Hindlimb muscle (tissue), 1 donor: ENCODE data around the gene RNF168. TPM values are rescaled to one million over a fixed set of nuclear protein-coding genes. Genes with fewer than 3 reads are reported as not detected.
"Not testable (repeated sequence)": the region's sequence is repeated elsewhere in the genome, so short reads cannot be mapped to it uniquely, and the experiment has no call there.

Experiments used
- DNase-seq: peaks from one replicate; pipeline ENCODE4 v3.0.0-alpha.2; 2013
- polyA plus RNA-seq: library from polyadenylated mRNA; unstranded; fragments of 120-200 nt; gene quantifications from one replicate; pipeline ENCODE4 v1.2.1, GENCODE V29; 2013; ENCODE audit not compliant: insufficient read length

RNF168 gene, protein sequence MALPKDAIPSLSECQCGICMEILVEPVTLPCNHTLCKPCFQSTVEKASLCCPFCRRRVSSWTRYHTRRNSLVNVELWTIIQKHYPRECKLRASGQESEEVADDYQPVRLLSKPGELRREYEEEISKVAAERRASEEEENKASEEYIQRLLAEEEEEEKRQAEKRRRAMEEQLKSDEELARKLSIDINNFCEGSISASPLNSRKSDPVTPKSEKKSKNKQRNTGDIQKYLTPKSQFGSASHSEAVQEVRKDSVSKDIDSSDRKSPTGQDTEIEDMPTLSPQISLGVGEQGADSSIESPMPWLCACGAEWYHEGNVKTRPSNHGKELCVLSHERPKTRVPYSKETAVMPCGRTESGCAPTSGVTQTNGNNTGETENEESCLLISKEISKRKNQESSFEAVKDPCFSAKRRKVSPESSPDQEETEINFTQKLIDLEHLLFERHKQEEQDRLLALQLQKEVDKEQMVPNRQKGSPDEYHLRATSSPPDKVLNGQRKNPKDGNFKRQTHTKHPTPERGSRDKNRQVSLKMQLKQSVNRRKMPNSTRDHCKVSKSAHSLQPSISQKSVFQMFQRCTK
- 9.6 TPM for polyA plus RNA-seq

DNA sequence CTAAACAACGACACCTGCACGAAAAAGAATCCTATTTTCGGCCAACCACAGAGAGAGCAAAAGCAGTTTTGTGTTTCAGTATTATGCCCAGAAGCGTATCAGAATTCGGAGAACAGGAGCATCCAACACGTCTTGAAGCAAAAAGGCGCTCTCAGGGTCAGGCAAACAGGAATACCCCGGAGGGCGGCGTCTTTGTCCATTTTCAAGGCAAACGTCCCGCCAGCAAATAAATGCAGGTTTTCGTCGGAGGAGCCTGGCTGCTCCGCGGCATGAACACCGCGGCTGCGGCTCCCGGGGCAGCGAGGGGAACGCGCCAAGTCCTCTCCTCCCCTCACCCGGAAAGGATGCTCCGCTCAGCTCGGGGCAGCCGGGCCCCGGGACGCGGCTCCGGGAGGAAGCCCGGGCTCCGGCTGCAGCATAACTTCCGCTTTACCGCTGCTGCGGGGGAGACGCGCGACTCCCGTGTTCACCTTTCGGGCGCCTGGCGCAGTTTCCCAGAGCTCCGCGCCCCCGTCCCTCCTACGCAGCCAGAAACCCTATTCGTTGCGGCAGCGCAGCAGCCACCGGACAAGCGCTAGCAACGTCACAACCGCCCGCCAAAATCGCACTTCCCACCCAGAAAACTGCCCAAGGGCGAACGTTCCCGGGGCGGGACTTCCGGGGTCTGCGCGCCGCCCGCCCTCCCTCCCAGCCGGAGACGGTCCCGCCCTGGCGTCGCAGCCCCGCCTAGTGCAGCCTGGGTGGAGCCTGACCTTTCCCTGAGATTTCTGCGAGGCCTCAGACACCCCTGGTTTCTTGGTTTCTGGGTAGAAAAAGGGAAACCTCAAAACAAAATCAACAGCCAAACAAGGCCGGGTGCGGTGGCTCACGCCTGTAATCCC, at the start of gene RNF168:
TSS of gene RNF168 (minus strand) at position 573 of the 881 bp plus-strand sequence. CDS start 595 bp downstream, outside the sequence.
- DNase-seq: peak; percentile 95

DNA sequence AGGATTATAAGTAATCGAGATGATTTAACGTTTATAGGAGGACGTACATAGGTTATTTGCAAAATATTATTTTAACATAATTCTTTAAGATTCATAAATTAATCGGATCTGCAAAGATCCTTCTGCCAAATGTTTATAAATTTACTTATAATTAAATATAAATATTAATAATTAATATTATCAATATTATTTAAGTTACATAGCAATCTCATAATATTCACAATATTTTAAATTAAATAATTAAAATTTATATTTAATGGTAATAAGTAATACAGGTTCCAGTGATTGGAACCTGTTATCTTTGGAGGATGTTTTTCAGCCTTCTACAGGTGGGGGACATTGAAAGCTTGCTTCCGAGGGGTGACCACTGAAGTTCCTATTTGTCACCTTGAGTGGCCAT, 48.7 kb upstream of the RNF168 start:
- no peak for DNase-seq

DNA sequence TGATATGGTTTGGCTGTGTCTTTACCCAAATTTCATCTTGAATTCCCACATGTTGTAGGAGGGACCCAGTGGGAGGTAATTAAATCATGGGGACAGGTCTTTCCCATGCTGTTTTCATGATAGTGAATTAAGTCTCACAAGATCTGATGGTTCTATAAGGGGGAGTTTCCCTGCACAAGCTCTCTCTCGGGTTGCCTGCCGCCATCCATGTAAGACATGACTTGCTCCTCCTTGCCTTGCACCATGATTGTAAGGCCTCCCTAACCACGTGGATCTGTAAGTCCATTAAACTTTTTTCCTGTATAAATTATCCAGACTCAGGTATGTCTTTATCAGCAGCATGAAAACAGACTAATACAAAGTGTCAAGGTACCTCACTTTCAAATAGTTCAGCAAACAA, 46.6 kb upstream of the RNF168 start:
- DNase-seq: not testable (repeated sequence)

DNA sequence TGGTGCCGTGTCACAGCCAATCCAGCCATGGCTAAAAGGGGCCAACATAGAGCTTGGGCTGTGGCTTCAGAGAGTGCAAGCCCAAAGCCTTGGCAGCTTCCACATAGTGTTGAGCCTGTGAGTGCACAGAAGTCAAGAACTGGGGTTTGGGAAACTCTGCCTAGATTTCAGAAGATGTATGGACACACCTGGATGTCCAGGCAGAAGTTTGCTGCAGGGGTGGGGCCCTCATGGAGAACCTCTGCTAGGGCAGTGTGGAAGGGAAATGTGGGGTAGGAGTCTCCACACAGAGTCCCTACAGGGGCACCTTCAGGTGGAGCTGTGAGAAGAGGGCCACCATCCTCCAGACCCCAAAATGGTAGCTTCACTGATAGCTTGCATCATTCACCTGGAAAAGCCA, 45.7 kb upstream of the RNF168 start:
- not testable (repeated sequence) for DNase-seq

DNA sequence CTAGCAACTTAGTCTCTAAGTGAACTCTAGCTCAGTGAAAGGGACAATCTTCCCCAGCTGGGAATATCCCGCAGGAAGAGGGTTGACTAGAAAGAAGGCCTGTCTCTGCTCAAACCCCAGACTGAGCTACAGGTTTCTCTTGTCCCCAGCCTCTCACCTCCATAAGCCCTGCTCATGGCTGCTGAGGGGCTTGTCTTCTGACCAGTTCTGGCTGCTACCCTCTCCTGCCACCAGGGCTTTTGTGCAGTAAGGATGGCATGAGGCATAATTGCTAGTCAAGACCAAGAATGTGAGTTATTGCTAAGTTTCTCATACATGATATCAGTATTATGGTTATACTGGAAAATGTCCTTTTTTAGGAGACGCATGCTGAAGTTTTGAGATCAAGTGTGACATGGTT, 43.5 kb upstream of the RNF168 start:
- no peak for DNase-seq

DNA sequence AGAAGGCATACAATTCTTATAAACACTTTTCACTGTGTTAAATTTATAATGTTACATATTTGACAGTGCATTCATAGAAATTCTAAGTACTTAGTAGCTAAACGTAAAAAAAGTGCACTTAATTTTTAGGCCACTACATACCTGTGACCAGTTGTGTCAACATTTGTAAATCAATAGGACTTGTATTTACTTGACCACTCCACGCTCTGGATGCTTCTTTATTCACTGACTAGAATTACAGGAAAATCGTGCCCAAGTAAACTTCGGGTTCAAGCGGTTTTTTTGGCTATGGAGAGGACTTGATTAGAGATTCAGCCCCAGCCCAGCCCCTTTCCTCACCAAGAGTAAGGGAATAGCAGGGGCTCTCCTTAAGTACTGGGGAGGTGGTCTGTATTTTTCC, 43.0 kb upstream of the RNF168 start:
- DNase-seq: no peak

DNA sequence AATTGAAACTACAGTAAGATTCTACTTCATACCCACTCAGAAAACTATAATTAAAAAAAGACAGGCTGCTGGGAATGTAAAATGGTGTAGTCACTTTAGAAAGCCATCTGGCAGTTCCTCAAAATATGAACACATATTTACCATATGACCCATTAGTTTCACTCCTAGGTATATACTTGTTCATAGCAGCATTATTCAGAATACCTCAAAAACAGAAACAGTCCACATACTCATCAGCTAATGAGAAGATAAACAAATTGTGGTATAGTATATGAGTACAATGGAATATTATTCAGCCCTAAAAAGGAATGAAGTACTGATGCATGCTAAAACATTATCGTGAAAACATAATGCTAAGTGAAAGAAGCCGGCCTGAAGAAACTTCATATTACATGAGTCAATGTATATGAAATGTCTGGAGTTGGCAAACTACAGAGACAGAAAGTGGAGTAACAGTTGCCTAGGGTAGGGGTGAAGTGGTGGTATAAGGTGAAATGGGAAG, 41.0 kb upstream of the RNF168 start:
- no peak for DNase-seq

DNA sequence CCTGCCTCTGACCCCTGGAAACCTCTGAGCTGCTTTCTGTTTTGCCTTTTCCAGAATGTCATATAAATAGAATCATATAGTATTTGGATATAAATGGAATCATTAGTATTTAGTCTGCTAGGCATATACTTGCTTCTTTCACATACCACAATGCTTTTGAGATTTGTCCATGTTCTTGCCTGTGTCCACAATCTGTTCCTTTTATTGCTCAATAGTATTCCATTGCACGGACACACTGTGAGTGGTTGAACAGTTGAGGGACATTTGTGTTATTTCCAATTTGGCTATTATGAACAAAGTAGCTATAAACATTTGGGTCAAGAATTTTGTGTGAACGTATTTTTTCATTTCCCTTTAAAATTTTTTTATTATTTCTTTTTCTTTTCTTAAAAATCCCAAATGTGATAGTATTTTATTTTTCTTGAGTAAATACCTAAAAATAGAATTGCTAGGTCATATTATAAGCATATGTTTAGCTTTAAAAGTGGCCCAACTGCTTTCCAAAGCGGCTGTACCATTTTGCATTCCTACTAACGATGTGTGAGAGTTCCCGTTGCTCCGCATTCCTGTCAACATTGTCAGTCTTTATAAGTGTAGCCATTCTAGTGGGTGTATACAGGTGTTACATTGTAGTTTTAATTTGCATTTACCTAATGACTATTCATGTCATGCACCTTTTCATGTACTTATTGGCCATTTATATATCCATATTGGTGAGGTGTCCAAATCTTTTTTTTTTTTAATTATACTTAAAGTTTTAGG, 38.3 kb upstream of the RNF168 start:
- DNase-seq: no peak

DNA sequence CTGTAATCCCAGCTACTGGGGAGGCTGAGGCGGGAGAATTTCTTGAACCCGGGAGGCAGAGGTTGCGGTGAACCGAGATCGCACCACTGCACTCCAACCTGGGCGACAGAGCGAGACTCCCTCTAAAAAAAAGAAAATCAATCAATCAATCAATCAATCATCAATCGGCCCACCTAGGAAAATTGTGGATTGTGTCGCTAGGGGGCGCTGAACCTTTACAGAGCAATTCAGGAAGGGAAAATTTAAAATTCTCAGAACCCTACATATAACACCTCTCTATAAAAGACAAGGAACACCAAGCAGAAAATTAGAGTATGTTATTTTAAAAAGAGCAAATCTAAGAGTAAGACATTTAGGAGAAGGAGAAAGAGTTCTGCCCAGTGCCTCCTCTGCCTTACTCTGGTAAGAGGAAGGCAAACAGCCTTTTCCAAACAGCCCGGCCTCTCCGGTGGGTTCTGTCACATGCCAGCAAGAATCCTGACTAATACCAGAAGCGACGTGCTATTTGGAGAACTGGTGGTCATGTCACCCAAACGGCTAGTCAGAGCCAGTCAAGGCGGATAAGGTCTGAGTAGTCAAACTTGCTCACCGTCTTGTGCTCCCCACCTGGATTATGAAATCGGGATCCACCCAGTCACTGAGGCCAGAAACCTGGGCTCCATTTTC, 33.9 kb upstream of the RNF168 start:
- DNase-seq: peak; percentile 26

DNA sequence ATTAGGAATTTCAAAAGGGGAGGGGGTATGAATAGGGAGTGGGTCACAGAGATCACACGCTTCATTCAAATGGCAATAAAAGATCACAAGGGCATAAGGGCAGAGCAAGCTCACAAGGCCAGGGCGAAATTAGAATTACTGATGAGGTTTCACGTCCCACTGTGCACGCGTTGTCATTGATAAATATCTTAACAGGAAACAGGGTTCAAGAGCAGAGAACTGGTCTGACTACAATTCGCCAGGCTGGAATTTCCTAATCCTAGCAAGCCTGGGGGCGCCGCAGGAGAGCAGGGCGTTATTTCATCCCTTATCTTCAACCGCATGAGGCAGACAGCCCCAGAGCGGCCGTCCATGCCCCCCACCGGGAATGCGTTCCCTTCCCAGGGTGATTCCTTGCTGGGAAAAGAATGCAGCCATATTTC, 29.7 kb upstream of the RNF168 start:
- no peak for DNase-seq

DNA sequence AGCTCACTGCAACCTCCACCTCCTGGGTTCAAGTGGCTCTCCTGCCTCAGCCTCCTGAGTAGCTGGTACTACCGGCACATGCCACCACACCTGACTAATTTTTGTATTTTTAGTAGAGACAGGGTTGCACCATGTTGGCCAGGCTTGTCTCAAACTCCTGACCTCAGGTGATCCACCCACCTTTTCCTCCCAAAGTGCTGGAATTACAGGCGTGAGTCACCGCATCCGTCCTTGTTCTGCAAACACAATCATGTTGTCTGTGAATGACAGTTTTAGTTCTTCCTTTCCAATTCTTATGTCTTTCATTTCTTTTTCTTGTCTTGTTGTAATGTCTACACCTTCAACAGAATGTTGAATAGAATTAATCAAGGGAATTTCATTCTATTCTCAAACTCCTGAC, 27.9 kb upstream of the RNF168 start:
- DNase-seq: no peak

DNA sequence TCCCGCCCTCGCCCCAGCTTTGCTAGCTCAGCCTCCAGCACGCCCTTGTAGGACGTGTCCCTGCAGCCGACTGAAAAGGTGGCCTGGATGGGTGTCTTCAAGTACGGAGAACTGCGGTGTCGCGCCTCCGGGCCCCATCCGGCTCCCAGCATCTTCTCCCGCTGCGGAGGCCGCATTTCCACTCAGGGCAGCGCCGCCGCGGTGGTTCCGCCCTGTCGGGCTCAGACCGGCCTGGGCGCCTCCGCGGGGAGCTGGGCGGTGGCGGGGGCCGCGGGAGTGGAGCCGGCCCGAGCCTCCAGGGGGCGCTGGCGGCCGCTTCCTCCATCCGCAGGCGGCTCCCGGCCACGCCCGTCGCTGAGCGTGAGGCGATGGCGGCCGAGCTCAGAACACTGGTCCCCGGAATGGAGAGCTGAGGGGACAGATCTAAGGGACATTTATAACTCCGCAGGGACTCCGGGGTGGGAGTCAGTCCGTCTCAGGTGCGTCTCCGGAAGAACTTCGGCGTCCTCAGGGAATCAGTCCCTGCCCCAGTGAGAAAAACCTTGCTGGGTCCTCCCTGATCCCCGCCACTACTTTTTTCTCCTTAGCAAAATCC, 25.2 kb upstream of the RNF168 start:
- peak; percentile 68 for DNase-seq

DNA sequence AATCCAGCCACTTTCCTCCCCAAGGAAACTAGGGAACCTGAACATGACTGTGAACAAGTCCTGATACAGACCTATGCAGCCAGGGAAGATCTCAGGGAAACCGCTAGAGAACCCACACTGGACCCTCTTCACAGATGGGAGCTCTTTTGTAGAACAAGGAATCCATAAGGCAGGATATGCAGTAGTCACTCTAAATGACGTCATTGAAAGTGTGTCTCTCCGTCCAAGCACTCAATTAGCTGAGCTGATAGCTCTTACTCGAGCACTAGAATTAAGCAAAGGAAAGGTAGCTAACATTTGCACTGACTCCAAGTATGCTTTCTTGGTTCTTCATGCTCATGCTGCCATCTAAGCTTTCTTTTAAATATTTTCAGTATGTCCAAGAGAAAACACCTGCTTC, 21.6 kb upstream of the RNF168 start:
- DNase-seq: no peak

DNA sequence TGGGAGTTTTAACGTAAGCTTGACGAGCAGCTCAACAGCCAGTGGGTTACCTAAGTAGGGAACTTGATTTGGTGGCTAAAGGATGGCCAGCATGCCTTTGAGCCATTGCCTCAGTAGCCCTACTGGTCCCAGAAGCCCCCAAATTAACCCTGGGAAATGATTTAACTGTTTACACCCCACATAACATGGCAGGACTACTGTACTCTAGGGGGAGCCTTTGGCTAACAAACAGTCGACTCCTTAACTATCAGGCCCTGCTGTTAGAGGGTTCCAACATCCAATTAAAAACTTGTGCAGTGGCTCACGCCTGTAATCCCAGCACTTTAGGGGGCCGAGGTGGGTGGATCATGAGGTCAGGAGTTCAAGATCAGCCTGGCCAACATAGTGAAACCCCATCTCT, 21.0 kb upstream of the RNF168 start:
- no peak for DNase-seq

DNA sequence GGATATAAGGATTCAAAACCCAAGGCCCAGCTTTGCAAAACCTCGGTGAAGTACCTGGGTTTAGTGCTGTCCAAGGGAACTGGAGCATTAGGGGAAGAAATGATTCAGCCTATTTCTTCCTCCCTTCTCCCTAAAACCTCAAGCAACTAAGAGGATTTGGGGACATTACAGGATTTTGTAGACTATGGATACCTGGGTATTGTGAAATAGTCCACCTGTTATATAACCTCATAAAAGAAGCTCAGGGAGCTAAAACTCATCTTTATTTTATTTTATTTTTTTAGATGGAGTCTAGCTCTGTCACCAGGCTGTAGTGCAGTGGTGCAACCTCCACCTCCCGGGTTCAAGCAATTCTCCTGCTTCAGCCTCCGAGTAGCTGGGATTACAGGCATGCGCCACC, 20.3 kb upstream of the RNF168 start:
- no peak for DNase-seq

DNA sequence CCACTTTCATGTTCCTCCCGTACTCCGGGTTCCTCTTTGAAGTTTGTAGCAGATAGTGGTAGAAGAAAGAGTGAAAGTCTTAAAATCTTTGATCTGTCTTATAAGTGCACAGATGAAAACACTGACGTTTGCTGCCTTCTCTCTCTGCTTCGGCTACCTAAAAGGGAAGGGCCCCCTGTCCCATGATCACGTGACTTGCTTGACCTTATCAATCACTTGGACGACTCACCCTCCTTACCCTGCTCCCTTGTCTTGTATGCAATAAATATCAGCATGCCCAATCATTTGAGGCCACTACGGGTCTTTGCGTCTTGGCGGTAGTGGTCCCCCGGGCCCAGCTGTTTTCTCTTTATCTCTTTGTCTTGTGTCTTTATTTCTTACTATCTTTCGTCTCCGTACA, 17.7 kb upstream of the RNF168 start:
- DNase-seq: not testable (repeated sequence)

DNA sequence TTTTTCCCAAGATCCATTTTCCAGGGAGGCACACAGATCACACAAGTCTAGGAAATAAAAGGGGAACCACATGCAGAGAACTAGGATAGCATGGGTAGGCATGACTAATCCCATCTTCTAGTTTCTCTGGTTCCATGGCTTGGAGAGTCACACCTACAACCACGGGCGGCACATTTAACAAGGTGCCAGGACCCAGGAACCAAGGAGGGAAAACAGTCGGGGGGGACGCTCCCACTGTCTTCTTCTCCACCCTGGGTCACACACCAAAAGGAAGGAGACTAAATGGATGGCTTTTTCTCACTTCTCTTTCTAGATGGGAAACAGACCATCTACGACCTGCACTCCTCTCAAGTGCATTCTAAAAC, 16.1 kb upstream of the RNF168 start:
- no peak for DNase-seq

DNA sequence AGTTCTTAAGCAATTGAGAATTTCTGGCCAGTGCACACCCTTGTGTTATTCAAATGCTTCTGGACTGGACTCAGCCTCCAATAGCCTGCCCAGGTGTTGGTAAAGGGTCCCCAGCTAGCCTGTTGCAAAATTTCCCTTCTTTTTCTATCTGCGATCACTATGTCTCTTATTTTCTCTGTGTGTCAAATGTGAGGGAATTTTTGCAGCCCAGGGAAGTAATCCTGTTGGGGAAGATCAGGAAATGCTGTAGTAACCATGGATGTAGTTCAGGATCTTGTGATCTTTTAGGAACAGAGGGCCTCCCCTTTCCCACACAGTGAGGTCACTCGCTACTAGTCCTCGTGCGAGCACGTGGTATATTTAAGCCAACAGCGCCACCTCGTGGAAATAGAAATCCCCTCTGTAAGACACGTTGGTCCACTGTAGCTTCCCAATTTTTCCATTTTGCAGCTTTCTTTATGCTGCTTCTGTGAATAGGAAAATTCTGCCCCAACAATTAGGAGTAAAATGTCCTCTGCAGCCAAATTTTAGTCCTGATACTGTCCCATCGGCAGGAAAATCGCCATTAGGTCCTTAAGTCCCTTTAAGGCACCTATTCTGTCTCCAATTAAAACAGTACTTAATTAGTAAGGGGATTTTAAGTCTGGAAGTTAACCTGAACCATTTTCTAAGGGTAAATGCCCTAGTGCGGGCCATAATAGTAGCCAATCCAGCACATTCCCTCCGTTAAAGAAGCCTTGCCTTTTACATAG, 15.6 kb upstream of the RNF168 start:
- no peak for DNase-seq

DNA sequence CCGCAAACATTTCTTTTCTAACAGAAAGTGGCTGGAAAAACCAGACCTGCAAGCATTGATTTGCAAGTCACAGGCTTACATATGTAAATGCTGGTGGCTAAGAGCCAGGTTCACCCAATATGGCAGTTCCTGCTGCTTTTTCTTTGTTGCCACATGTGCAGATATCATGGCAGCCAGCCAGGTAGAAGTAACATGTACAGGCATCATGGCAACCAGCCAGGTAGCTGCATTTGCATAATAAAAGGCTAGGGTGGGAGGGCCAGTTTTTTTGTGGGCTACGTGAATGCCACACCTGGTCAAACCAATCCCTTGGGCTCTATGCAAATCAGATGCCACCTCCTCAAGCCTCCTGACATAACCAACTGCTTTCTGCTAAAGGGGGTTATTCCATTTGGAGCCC, 14.4 kb upstream of the RNF168 start:
- DNase-seq: no peak

DNA sequence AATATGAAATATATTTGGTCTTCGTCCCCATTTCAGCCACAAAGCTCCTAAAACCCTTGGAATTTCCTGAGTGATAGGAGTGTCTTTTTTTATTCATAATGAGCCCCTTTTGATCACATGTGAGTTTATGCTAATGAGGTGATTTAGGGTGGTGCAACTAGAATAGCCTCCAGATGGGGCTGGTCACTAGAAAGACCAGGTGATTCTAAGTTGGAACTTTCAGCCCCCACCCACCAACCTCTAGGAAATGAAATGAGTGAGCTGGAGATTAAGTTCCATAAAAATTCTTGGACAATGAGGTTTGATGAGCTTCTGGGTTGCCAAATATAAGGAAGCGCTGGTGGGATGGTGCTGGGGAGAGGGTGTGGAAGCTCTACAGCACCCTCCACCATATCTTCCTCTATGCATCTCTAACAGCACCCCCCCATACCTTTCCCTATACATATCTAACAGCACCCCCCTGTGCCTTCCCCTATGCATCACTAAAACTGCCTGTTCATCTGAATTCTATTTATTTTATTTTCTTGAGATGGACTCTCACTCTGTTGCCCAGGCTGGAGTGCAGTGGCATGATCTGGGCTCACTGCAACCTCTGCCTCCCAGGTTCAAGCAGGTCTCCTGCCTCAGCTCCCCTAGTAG, 13.7 kb upstream of the RNF168 start:
- no peak for DNase-seq
